ENCODE data around the gene DPH6.

- no peak for TF ChIP-seq CTCF (IDR thresholded peaks at IDR 0.05)
- no peak for TF ChIP-seq POLR2A (IDR thresholded peaks at IDR 0.05)
- no peak for TF ChIP-seq POLR2AphosphoS5 (IDR thresholded peaks at IDR 0.05)
Observed at GRCh38 chr15:35530698-35531097, 15.3 kb downstream of the DPH6 start.
